Aorta (tissue), 5 donors: ENCODE results near the gene GCA. TPM values are rescaled to one million over a fixed set of nuclear protein-coding genes. Genes with fewer than 3 reads are reported as not detected.

Source experiments
- ATAC-seq: fragments of 200-7000 bp; cut with Tn5 transposase; one replicate; pipeline ENCODE4 v1.9.1; 2022; ENCODE audit warnings: moderate library complexity; ENCODE audit not compliant: low FRiP score
- DNase-seq, 2 donors: peaks; one replicate each; pipeline ENCODE4 v3.0.0-alpha.2; 2020
- H3K27ac ChIP-seq, 2 donors: one replicate each; pipeline ENCODE4 v1.5.1; 2013; ENCODE audit warnings: low read length in 2 of 2, mild to moderate bottlenecking in 2 of 2, moderate library complexity in 2 of 2, control low read depth in 1 of 2, inconsistent platforms in 1 of 2, low read depth in 1 of 2
- H3K27me3 ChIP-seq, 2 donors: one replicate each; pipeline ENCODE4 v1.6.1; 2013; ENCODE audit warnings: control low read depth in 1 of 2, low read length in 1 of 2, mild to moderate bottlenecking in 1 of 2, moderate library complexity in 1 of 2; ENCODE audit not compliant: insufficient read depth in 2 of 2, control insufficient read depth in 1 of 2
- H3K36me3 ChIP-seq, 2 donors: one replicate each; pipeline ENCODE4 v1.6.1; 2013; ENCODE audit warnings: control low read depth in 1 of 2, low read length in 1 of 2, mild to moderate bottlenecking in 1 of 2; ENCODE audit not compliant: insufficient read depth in 2 of 2, control insufficient read depth in 1 of 2
- H3K4me1 ChIP-seq, 2 donors: one replicate each; pipeline ENCODE4 v1.6.1; 2013; ENCODE audit warnings: low read length in 2 of 2, control low read depth in 1 of 2, mild to moderate bottlenecking in 1 of 2, moderate library complexity in 1 of 2; ENCODE audit not compliant: insufficient read depth in 2 of 2, control insufficient read depth in 1 of 2
- H3K4me3 ChIP-seq, 2 donors: one replicate each; pipeline ENCODE4 v1.5.1; 2013; ENCODE audit warnings: low read length in 2 of 2, control low read depth in 1 of 2, mild to moderate bottlenecking in 1 of 2
- H3K9me3 ChIP-seq: one replicate; pipeline ENCODE4 v1.6.1; 2013; ENCODE audit warnings: mild to moderate bottlenecking, low read length; ENCODE audit not compliant: control insufficient read depth
- WGBS, 2 donors: extraction: QIAGEN DNeasy Blood & Tissue Kit; methylation state at CpG; one replicate each; pipeline ENCODE4 v1.1.7; 2013; 5-methylcytosine and 5-hydroxymethylcytosine counted together
- intact Hi-C, 2 donors: fragments of 100-400 bp; cut with DNase I; formaldehyde crosslinking; loops; one replicate each; pipeline versions ENCODE4 v1.14.2 to v1.15.0; 2022
- polyA plus RNA-seq, 2 donors: library from polyadenylated mRNA; stranded (reverse); fragments of 200-250 nt; gene quantifications; one replicate each; pipeline ENCODE4 v1.2.3, GENCODE V29; 2013
- total RNA-seq, 2 donors: library from RNA; stranded (reverse); fragmentation: NEBNext Ultra II Directional; extraction: Animal tissue kit (Norgen Biotek cat#: 25700); gene quantifications; one replicate each; pipeline ENCODE4 v1.2.1, GENCODE V29; 2021
- donor health status: healthy with polysubstance abuse.
- donor health status: Bipolar disorder and iron deficiency.
- donor health status: DM: no; HTN: no; CAD: no.
- donor health status: DM: no; HTN: no; CAD: no.
- donor health status: DM: yes; HTN: yes; CAD: no.

GCA gene
- total and polyA plus RNA-seq, 4 donors: 16.3 to 35.2 (median 25.5) TPM

DNA sequence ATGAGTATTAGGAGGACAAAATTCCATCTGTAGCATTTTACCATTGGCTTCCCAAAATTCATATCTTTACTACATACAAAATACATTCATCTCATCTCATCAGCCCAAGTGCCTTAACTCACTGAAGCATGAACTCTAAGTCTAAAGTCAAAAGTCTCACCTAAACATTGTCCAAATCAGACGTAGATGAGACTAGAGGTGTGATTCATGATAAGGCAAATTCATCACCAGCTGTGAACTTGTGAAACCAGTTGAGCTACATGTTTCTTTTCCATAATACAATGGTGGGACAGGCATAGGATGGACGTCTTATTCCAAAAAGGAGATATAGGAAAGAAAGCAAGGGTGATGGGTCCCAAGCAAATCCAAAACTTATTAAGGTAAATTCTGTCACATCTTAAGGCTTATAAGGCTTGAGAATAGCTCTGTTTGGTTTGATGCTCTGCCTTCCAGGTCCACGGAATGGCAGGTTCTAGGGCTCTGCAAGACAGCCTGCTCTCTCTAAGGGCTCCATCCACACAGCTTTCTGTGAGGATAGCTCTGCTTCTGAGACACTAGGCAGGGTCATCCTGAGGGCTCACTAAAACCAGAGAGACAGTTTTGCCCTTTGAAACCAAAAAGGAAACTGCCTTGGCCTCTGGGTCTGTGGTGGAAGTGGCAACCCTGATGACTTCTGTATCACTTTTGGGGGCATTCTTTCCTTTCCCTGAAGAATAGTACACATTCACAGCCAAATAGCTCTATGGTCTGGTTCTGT lies 35.0 kb upstream of the GCA start:
- no peaks in the 10 kb centered on the region for H3K36me3 ChIP-seq
- no peaks in the 10 kb centered on the region for H3K9me3 ChIP-seq
- DNase-seq: no peak
- WGBS, 2 donors: 77 to 96% methylated on average over 3 of the region's 3 CpGs
- intact Hi-C loops: no loop called here
- no peaks in the 10 kb centered on the region for H3K4me1 ChIP-seq
- no peak overlapping the region for H3K4me3 ChIP-seq
- no peak for ATAC-seq
- no peak overlapping the region for H3K27ac ChIP-seq
- H3K27me3 ChIP-seq: no peaks in the 10 kb centered on the region

DNA sequence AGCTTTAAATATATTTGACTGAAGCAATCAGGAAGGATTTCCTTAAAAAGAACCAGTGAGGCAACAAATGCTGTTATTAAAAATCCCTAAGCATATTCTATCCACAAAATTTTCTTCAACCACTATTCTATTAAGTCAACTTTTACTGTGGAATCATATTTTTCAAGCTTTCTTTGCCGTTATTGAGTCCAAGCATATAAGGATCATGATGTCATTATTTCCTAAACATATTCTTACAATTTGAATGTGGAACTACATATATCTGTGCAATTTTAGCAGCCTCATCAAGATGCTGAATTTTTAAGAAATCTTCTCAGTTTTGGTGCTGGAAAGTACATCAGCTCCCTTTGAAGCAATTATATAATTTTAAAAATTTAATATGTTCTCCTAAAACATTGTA lies 31.1 kb upstream of the GCA start:
- Histone ChIP-seq H3K36me3 (no peaks in the 10 kb centered on the region), H3K27ac (no peak overlapping the region), H3K4me3 (no peak overlapping the region), H3K4me1 (peaks cover 0 to 2% of the 10 kb centered on the region in 2 donors), H3K9me3 (no peaks in the 10 kb centered on the region), H3K27me3 (no peaks in the 10 kb centered on the region)
- ATAC-seq (no peak), DNase-seq (no peak)
- intact Hi-C loops: no loop called here
- 76 to 78% methylated on average over 1 of the region's 1 CpG for WGBS, 2 donors

DNA sequence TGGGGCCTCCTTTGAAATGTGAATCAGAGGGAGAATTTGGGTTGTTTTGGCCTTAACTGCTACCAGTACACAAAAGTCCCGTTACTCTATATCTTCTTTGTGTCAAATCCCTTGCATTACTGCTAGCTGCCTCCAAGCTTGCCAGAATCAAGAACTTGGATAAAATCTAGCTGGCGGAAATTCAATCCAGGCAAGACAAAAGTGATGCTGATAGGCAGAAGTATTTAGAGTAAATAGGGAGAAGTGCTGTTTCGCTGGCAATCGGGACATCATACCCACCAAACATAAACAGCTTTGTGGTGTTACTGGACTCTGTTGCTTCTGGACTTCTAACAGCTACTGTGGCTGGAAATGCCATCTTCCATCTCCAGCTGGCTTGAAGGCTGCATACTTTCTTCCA lies 28.0 kb upstream of the GCA start:
- no peaks in the 10 kb centered on the region for H3K27me3 ChIP-seq
- intact Hi-C loops: no loop called here
- H3K36me3 ChIP-seq: no peaks in the 10 kb centered on the region
- no peaks in the 10 kb centered on the region for H3K9me3 ChIP-seq
- H3K27ac ChIP-seq: no peak overlapping the region
- H3K4me3 ChIP-seq: no peak overlapping the region
- peaks cover 0 to 8% of the 10 kb centered on the region in 2 donors for H3K4me1 ChIP-seq
- WGBS, 2 donors: 78 to 80% methylated on average over 4 of the region's 4 CpGs
- no peak for ATAC-seq
- no peak for DNase-seq

DNA sequence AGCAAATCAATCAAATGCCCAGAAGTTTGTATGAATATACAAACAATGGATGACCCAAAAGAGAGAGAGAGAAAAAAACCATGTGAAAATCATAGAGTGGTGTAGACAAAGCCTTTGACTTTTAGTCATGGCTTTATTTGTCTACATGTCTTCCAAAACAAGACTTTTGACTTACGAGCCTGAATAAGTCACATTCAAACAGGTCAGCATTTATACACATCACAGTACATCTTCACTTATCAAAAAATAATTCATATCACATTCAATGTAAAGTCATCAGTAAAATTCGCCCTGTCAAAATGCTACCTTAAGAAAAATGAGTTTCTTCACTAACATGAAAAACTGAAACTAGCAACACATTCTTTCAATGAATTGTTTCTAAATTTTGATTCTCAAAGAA lies 27.3 kb upstream of the GCA start:
- Histone ChIP-seq H3K27ac (no peak overlapping the region), H3K4me1 (peaks cover 0 to 8% of the 10 kb centered on the region in 2 donors), H3K4me3 (no peak overlapping the region), H3K9me3 (no peaks in the 10 kb centered on the region), H3K27me3 (no peaks in the 10 kb centered on the region), H3K36me3 (no peaks in the 10 kb centered on the region)
- no peak for DNase-seq
- intact Hi-C loops: no loop called here
- no peak for ATAC-seq
- WGBS, 2 donors: 85% methylated on average over 2 of the region's 2 CpGs

- H3K27me3 ChIP-seq: no peaks in the 10 kb centered on the region
- H3K27ac ChIP-seq: no peak overlapping the region
- H3K9me3 ChIP-seq: no peaks in the 10 kb centered on the region
- ATAC-seq (no peak), DNase-seq (no peak)
- peak overlapping the region; percentile 72 to 89 for H3K4me3 ChIP-seq
- no peaks in the 10 kb centered on the region for H3K36me3 ChIP-seq
- H3K4me1 ChIP-seq: peaks cover 0 to 8% of the 10 kb centered on the region in 2 donors
- WGBS, 2 donors: 83 to 85% methylated on average over 3 of the region's 3 CpGs
- intact Hi-C loops: no loop called here
Measured at GRCh38 chr2:162317058-162317742, 26.7 kb upstream of the GCA start.

DNA sequence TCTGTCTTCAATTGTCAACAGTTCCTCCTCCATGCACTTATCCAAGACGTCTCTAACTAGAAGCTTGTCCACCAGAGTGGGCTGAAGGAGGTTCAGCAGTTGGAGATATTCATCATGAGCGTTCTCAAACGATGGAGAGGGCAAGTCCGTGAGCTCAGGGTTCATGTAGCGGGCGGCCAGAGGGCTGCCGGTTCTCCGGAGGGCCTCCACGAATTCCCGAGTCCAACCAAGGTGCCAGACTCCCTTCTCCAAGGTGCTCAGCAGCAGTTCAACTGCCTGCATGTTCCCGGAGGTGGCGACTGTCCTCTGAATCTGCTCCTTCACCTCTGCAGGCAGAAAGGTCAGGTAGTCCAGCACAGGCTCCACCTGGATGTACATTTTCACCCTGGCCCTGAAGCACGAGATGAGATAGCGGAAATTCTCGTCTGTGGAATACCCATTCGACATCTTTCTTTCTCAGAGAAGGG lies 26.0 kb upstream of the GCA start:
- peaks cover 0 to 8% of the 10 kb centered on the region in 2 donors for H3K4me1 ChIP-seq
- 17 to 18% methylated on average over 16 of the region's 16 CpGs for WGBS, 2 donors
- ATAC-seq: peak; percentile 38
- intact Hi-C loops: no loop called here
- peak in 1 of 2 donors; percentile 51 for DNase-seq
- H3K36me3 ChIP-seq: no peaks in the 10 kb centered on the region
- H3K4me3 ChIP-seq: peak overlapping the region; percentile 72 to 89
- H3K27me3 ChIP-seq: no peaks in the 10 kb centered on the region
- peak overlapping the region in 1 of 2 donors; percentile 85 for H3K27ac ChIP-seq
- no peaks in the 10 kb centered on the region for H3K9me3 ChIP-seq

DNA sequence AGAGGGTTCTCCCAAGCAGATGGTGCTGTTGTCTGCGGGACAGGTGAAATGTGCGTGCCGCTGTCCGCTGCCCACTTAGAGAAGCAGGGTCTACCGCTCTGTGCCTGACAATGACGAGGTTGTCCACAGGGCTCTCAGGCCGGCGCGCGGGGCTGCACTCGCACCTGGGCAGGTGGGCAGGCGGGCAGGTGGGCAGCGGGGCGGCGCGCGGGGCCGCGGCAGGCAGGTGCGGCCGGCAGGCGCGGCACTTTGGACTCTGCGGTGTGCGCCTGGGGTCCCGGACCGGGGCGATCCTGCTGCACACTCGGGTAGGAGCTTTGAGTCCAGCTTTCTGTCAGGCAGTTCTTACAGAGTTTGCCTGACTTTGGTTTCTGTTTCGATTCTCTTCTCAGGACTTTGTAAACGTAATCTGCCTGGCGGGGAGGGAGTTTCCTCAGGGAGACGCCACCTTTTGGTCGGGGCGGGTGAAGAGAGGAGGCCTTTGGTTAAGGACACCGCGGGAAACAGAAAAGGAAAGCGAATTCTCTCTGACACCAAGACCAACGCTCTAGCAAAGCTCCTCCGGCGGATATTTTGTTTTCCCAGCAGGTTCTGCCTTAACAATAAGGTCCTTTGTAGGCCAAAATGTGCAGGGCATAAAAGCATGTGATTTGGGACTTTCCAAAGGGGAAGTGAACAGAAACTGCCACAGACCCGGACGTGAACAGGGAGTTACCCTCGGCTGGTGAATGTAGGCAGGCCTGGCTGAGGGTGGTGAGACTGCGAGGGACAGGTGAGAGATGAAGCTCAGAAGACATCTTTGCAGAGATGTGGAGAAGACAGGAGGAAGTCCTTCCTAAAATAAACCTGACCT lies 25.4 kb upstream of the GCA start, which contains the start of gene IFIH1:
Gene IFIH1, minus strand, starts transcription at position 357 of the 853 bp plus-strand sequence. CDS start 377 bp downstream, outside the sequence.
- DNase-seq (peak; percentile 87 to 90), ATAC-seq (peak; percentile 94)
- Histone ChIP-seq H3K36me3 (no peaks in the 10 kb centered on the region), H3K27ac (peak within 1 kb of the TSS; percentile 6 to 85), H3K4me1 (peaks cover 0 to 8% of the 10 kb centered on the region in 2 donors), H3K4me3 (peak within 1 kb of the TSS; percentile 72 to 89), H3K27me3 (no peaks in the 10 kb centered on the region), H3K9me3 (no peaks in the 10 kb centered on the region)
- WGBS, 2 donors: 0 to 1% methylated on average over 45 of the region's 45 CpGs
- intact Hi-C loops: no loop called here

DNA sequence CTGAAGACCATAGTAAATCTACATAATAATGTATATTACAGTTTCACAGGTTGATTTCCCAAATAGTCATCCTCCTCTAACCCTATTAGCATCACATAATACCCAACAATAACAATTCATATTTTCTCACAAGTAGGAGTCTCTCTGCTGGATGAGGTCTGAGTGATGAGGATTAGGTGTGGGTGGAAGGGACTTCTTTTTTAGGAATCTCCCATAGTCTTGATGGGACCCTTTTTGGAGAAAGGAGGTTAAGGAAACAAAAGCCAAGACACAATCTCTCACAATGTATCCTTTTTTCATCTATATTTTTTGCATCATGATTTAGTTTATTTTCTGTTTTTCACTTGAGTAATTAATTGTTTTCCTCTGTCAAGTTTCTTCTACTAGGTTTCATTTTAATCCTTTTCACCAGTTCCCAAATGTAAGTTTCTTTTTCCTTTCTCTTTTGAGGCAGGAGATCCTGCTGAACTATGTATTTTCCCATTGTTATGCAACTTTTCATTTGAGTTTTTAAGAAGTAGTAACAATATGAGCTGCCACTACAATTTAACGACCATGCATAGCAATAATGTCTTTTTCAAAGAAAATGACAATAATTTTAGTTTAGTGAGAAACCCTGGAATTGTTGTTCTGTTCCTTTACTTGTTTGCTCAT lies 22.9 kb upstream of the GCA start:
- Histone ChIP-seq H3K9me3 (no peaks in the 10 kb centered on the region), H3K36me3 (no peaks in the 10 kb centered on the region), H3K4me1 (peaks cover 0 to 8% of the 10 kb centered on the region in 2 donors), H3K27me3 (no peaks in the 10 kb centered on the region), H3K27ac (no peak overlapping the region), H3K4me3 (no peak overlapping the region)
- DNase-seq: no peak
- no peak for ATAC-seq
- intact Hi-C loops: no loop called here
- 61 to 73% methylated on average over 1 of the region's 1 CpG for WGBS, 2 donors
